HG03558 (cell line): Measurements from ENCODE around the gene BCL11B.

Experiments used
- ATAC-seq: cut with Tn5 transposase; IDR thresholded peaks from one replicate; pipeline ENCODE4 v1.9.1; 2021; ENCODE audit warnings: moderate number of reproducible peaks; ENCODE audit not compliant: unreplicated experiment; ENCODE audit errors: extremely low read depth

BCL11B gene

DNA sequence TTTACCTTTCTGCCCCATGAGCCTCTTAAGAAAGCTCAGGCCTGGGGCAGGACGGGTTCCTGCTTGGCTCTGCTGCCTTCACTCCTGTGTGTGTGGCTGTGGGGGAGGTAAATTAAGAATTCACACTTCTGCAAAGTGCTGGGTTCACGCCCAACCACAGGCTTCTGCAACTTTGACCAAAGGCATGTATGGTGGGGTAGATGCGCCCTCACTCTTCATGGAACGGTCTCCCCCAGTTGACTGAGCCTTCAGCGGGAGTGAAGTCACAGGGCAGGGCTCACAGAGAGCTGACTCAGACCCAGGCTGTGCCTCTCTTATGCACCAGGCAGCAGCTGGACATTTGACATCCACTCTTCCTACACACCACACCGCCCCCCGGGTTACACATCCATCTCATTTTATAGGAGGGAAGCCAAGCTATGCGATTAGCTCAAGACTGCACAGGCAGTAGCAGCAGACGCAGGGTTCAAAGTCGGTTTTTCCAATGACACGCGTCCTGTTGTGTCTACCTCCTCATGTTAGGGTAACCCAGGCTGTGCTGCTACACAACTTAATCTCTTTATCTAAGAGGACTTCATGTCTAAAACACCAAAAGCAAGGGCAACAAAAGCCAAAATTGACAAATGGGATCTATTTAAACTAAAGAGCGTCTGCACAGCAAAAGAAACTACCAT, 15.4 kb upstream of the BCL11B start:
- peak; percentile 60 for ATAC-seq

- ATAC-seq: no peak
Measured at GRCh38 chr14:99286761-99287160, 14.8 kb upstream of the BCL11B start.

DNA sequence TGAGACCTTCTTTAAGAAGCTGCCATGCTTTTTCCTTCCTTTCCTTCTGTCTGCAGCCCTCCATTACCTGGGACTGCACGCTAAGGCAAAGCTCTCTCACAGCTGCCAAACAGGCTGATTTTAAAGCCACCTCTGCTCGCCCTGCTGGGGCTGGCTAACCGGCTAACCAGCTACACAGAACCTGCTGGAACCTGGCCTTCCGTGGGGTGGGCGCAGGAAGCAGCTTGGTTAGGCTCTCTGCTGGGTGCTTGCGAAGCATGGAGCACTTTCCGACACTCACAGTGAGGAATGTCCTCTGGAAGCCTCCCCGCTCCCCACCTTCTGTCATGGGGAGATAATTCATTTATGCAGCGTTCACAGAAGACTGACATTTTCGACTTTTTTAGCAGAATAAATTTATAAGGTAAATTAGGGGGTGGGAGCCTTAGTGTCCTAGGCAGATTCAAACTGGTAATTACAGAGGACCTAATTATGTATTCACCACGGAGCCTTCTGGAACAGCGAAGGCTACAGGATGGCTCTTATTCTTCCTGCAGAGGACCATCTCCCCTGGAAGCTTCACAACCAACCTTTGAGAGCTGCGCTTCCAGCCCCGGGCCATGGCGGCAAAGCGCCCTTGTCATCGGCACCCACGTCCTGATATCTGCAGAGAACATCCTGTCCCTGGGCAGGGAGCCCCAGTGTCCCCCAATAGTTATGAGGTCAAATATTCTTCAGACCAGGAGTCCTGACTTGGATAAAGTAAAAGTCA, 12.4 kb upstream of the BCL11B start:
- no peak for ATAC-seq

GRCh38 chr14:99282261-99283050, 10.5 kb upstream of the BCL11B start:
- ATAC-seq: no peak

- no peak for ATAC-seq
Measured at GRCh38 chr14:99281396-99281795, 9.4 kb upstream of the BCL11B start.

DNA sequence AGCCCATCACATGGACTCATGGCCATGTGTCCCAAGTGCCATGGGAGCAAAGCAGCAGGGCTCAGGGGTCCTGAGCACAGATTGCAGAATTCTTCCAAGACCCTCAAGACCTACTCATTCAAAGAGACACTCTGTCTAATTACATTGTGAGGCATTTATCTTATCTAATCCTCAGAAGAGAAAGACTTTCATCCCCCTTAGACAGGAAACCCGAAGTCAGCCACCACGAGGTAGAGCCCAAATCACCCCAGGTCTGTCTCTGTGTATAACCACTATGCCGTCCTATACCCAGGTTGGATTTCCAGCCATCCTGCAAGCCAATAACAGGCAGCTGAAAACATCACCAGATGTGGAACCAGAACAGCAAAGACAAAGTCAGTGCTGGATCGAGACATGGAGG, 8.9 kb upstream of the BCL11B start:
- no peak for ATAC-seq

DNA sequence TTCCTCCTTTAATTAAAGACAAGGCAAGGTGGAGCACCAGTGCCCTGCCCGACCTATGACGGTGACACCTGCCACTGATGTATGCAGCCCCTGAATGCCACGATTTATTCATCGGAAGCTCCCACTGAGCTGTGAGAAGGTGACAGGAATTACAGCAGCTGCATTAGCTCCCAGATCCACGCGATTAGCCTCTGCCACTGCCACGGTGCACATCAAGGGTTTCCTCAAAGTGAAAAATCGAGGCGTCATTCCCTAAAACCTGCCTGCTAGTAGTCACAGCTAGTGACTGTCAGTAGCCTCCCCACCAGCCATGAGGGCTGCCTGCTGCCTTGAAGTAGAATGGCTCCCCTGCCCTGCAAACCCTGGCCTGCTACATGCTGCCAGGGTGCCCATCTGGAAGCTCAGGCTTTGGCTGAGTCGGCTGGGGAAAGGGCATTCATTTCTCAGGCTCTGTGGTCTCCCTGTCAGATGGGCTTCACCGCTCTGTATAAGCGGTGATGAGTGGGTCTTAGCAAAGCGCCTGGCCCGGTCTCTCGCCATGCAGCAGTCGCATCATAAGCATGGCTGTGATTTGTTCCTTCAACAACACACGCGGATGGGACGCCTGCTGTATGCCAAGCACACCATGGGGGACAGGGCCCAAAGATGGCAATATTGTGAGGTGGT, 8.2 kb upstream of the BCL11B start:
- no peak for ATAC-seq

DNA sequence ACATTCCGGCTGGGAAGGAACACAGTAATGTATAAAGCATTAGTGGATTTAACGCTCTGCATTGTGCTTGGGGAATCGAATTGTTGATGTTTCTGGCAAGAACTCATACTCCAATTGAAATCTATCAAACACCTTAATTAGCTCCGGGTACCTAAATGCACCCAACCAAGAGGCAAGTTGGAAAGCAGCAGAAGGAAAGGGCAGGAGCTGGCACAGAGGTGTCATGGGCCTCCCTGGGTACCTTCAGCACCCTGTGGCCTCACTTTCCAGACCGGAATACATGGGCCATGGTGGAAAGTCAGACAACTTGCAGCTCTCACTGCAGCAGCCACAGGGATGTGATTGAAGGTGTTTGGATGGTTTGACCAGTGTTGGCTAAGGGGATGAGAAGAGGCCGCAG, 6.8 kb upstream of the BCL11B start:
- no peak for ATAC-seq

DNA sequence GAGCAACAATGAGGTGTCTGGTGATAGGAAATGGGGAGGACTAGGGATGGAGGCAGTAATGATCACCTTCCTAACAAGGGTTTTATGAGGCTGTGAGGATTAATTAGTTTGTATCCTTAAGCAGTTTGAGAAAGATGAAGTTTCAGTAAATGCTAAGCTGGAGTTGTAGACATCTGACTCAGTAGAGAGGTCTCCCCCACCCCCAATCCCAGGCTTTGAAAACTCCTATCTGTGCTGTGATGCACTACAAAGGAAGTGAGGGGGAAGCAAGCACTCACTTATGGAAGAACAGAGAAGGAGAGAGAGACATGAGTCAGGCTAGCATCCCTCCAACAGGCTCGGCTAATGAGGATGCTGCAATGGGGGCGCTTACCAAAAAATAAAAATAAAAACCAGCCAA, 5.5 kb upstream of the BCL11B start:
- no peak for ATAC-seq

DNA sequence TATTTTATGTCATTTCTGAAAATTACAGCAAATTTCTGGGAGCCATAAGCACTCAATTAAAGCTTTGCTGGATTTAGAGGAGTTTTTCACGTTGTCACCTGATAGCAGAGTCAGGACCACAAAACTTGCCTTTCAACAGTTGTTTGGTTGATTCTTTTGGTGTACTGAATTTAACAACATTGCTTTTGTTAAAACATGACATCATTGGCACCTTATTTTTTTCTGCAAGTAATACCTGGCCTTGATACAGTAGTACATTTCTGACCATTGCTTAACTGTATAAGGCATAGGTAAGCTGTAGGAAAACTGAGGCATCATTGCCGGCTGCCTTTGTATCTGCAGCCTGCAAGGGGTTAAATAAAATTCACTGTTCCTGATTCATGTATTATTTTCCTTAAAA, 4.5 kb upstream of the BCL11B start:
- ATAC-seq: no peak

DNA sequence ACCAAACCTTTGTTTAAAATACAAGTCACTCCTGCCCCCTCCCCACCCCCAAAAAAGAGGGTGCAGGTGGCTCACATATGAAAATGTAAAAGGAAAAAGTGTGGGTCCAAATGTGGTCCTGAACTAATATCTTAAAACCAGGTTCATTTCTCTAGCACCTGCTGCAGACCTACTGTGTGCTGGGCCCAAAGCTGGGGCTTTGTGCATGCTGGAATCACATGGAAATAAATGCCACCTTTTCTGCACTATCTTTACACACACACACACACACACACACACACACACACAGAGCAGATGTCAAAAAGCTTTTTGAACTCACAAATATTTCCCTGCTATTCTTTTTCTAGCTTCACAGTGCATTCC, 3.2 kb upstream of the BCL11B start:
- no peak for ATAC-seq

DNA sequence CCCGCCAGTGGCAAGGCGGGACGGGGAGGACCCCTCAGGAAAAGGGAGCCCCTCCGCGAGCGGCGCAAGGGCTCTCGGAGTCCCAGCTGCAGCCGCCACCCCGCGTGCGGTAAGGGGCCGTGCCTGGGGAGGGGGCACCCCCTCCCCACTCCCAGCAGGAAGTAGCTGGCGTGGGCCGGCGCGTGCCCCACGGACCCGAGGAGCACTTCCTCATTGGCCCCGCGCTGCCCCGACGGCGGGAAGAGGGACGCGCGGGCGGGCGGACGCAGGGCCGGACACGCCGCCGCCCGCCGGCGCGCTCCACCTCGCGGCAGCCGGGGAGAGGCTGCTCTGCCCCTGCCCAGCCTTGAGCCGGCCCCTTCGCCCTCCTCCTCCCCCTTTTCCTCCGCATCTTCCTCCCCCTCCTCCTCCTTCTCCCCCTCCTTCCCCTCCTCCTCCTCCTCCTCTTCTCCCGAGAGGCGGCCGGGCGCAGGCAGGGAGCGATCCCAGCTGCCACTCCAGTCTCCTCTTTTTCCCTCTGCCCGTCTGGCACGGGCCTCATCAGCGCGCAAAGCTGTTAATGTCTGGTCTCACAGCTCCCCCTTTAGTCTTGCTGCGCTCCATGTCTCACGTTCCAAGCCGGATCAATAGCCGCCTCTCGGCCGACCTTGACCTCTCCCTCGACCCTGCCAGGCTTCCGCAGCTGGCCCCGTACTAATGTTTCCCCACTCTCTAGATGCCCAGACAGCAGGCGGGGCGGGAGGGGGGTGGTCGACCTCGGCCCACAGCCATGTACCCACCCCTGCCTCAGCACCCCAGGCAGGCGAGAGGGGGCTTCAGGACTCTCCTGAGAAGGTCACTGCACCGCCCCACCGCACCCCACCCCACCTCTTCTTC, 2.6 kb upstream of the BCL11B start:
- no peak for ATAC-seq

DNA sequence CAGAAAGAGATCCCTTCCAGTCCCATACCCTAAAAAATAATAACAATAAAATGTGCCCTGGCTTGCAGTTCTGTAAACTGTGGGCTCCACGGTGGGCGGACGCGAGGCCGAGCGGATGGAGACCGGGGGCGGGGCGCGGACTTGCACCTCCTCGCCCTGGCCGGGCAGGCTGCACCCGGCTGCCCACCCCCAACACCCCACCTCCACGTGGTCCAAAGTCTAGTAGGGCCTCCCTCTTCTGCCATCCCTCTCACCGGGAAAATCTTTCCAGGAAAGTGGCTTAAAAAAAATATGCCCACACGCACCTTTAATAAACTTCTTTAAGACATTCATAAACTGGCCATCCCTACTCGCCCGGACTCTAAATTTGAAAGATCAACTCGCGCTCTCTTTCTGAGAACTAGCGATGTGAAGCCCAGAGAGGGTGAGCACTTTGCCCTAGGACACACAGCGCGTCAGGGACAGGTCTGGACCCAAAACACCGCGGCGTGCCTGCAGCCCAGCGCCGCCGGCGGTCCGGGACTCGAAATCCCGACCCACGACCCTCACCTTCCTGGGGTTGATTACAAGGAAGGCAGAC, 1.9 kb upstream of the BCL11B start:
- ATAC-seq: no peak

DNA sequence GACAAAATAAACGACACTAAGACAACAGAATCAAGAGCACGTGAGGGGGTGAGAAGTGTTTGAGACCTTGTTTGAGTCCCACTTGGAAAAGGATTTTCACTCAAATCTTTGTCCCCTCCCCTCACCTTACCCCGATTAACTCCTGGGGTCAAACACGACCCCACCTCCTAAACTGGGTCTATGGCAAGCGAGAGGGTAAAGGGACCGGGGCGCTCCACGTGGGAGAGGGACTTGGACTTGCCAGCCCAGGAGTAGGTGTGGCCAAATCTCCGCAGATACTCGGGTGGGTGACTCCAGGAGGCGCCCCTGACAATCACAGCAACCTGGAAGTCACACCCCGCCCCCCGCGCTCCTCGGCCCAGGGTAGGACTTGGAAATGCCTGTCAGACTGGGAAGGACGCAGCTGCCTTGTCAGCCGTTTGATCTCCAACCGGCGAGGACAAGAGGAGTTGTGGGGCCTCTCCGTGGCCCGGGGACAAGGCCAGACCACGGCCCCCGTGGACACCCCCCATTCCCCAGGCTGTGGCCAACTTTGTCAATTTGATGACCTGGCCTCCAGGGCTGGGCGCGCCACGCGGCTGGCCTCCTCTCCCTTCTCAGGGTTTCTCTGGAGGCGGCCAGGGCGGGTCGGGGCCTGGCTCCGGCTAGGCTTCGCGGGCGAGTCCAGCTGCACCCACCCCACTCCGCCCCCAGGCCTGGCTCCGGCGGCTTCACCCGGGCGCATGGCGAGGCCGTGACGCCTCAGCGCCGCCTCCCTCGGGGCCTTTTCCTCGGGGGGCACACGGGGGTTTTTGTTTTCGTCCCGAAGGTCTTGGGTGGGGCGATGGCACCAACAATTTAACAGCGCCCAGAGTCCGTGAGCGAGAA, 1.1 kb upstream of the BCL11B start:
- no peak for ATAC-seq

GRCh38 chr14:99272632-99272898, 568 bp upstream of the BCL11B start:
- no peak for ATAC-seq

GRCh38 chr14:99271221-99271941, 616 bp downstream of the BCL11B start:
- ATAC-seq: no peak

- no peak for ATAC-seq
Measured at GRCh38 chr14:99270458-99271220, 1.4 kb downstream of the BCL11B start.
